ENCODE data around the gene PRC1. TPM values are rescaled to one million over a fixed set of nuclear protein-coding genes. Genes with fewer than 3 reads are reported as not detected.

PRC1 gene
- total RNA-seq, 4 donors from 2014 or later = 4.0 to 5.8 (median 4.6) TPM

DNA sequence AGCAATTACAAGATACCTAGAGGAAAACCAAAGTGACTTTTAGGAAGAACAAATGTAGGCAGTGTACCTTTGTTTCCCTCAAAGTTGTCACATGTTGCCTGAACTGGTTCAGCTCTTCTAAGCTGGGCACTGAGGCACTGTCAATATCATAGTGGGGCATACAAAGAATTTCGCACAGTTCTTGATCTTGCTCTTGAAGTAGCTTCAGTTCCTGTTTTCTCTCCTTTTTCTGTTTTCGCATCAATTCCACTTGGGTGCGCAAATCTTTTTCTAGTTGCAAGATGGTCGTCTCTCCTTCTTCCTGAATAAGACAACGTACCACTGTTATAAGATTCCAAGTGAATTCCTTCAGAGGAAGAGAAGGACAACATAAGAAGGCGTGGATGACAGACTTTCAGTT lies 12.7 kb downstream of the PRC1 start:
- TF ChIP-seq POLR2A (IDR thresholded peaks at IDR 0.05; ENCODE audit: low read depth) (no peak), EP300 (IDR thresholded peaks at IDR 0.05) (no peak), CTCF (IDR thresholded peaks at IDR 0.05) (no peak), POLR2AphosphoS5 (IDR thresholded peaks at IDR 0.05) (no peak)
- Histone ChIP-seq H3K4me3 (no peak overlapping the region), H3K27me3 (no peaks in the 10 kb centered on the region), H3K4me1 (no peaks in the 10 kb centered on the region), H3K27ac (replicated peaks in 1 of 4) (no peak overlapping the region), H3K9me3 (no peaks in the 10 kb centered on the region), H3K36me3 (peaks cover 0 to 16% (median 2%) of the 10 kb centered on the region in 4 donors)
- intact Hi-C loops (cut with DNase I) = no loop called here
- no peak for DNase-seq (ENCODE audit: extremely low spot score)
- WGBS = 84% methylated on average over 6 of the region's 6 CpGs

DNA sequence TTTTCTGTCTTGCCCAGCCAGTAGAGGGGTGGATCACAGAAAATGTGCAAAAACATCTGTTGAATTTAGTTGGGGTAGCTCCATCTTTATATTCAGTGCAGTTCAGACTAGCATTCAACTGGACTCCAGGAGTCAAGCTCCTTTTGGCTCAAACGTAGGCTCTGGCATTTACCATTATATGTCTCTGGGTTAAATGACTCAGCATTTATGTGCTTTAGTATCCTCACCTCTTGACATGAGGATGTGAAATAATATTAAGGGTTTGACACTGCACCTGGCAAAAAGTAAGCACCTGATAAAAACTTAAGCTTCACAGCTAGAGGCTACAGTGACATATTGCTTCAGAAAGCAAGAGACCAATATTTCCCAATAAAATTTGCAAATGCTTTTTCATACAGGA lies 14.8 kb downstream of the PRC1 start:
- no peaks in the 10 kb centered on the region for H3K27me3 ChIP-seq
- H3K27ac ChIP-seq (replicated peaks in 1 of 4) = no peak overlapping the region
- no peak for TF ChIP-seq EP300 (IDR thresholded peaks at IDR 0.05)
- TF ChIP-seq POLR2AphosphoS5 (IDR thresholded peaks at IDR 0.05) = no peak
- no peak for TF ChIP-seq CTCF (IDR thresholded peaks at IDR 0.05)
- no peak for TF ChIP-seq POLR2A (IDR thresholded peaks at IDR 0.05; ENCODE audit: low read depth)
- no peak for DNase-seq (ENCODE audit: extremely low spot score)
- 62% methylated on average over 1 of the region's 1 CpG for WGBS
- no peak overlapping the region for H3K4me3 ChIP-seq
- intact Hi-C loops (cut with DNase I) = no loop called here
- H3K36me3 ChIP-seq = peaks cover 0 to 17% (median 2%) of the 10 kb centered on the region in 4 donors
- no peaks in the 10 kb centered on the region for H3K4me1 ChIP-seq
- no peaks in the 10 kb centered on the region for H3K9me3 ChIP-seq

- DNase-seq (ENCODE audit: extremely low spot score) = no peak
- 95% methylated on average over 20 of the region's 21 CpGs for WGBS
- no peaks in the 10 kb centered on the region for H3K4me1 ChIP-seq
- no peak overlapping the region for H3K4me3 ChIP-seq
- H3K27me3 ChIP-seq = no peaks in the 10 kb centered on the region
- no peaks in the 10 kb centered on the region for H3K9me3 ChIP-seq
- H3K36me3 ChIP-seq = peaks cover 0 to 12% (median 6%) of the 10 kb centered on the region in 4 donors
- TF ChIP-seq EP300 (IDR thresholded peaks at IDR 0.05) = no peak
- TF ChIP-seq POLR2A (IDR thresholded peaks at IDR 0.05; ENCODE audit: low read depth) = no peak
- TF ChIP-seq POLR2AphosphoS5 (IDR thresholded peaks at IDR 0.05) = no peak
- TF ChIP-seq CTCF (IDR thresholded peaks at IDR 0.05) = no peak
- no peak overlapping the region for H3K27ac ChIP-seq (replicated peaks in 1 of 4)
- intact Hi-C loops (cut with DNase I) = no loop called here
These were observed 20.1 kb downstream of the PRC1 start for GRCh38 chr15:90974216-90974615.

DNA sequence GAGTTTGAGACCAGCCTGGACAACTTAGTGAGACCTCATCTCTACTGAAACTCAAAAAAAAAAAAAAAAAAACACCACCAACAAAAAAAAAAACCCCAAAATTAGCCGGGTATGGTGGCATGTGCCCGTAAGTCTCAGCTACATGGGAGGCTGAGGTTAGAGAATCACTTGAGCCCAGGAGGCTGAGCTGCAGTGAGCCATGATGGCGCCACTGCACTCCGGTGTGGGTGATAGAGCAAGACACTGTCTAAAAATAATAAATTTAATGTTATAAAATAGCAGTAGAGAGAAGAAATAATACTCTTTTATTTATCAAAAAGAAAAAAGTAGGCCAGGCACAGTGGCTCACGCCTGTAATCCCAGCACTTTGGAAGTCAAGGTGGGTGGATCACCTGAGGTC lies 22.2 kb downstream of the PRC1 start:
- DNase-seq (ENCODE audit: extremely low spot score) = no peak
- WGBS = 85% methylated on average over 5 of the region's 5 CpGs
- Histone ChIP-seq H3K4me3 (no peak overlapping the region), H3K4me1 (no peaks in the 10 kb centered on the region), H3K36me3 (peaks cover 0 to 28% (median 8%) of the 10 kb centered on the region in 4 donors), H3K9me3 (no peaks in the 10 kb centered on the region), H3K27ac (replicated peaks in 1 of 4) (no peak overlapping the region), H3K27me3 (no peaks in the 10 kb centered on the region)
- intact Hi-C loops (cut with DNase I) = no loop called here
- TF ChIP-seq CTCF (IDR thresholded peaks at IDR 0.05) (no peak), EP300 (IDR thresholded peaks at IDR 0.05) (no peak), POLR2A (IDR thresholded peaks at IDR 0.05; ENCODE audit: low read depth) (no peak), POLR2AphosphoS5 (IDR thresholded peaks at IDR 0.05) (no peak)

DNA sequence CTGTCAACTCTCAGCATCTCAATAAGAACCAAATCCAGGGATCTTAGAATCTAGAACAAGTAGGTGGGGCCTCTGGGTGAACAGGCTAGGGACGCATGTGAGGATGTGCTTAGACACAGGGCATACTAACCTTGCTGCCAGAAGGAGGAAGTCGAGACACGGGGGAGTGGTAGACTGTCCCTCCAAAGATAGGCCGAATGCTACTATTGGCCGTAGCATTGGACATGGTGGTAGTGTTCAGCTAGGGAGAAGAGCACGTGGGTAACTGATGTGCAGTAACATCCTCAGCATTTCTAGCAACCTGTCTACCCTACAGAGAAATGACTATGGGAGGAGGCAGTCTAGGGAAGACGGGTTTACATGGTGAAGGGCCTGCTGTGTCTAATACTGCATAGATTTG lies 24.1 kb downstream of the PRC1 start:
- intact Hi-C loops (cut with DNase I) = no loop called here
- Histone ChIP-seq H3K27ac (replicated peaks in 1 of 4) (no peak overlapping the region), H3K9me3 (no peaks in the 10 kb centered on the region), H3K4me1 (no peaks in the 10 kb centered on the region), H3K36me3 (peaks cover 0 to 46% (median 23%) of the 10 kb centered on the region in 4 donors), H3K4me3 (no peak overlapping the region), H3K27me3 (no peaks in the 10 kb centered on the region)
- 93% methylated on average over 7 of the region's 7 CpGs for WGBS
- DNase-seq (ENCODE audit: extremely low spot score) = no peak
- TF ChIP-seq POLR2AphosphoS5 (IDR thresholded peaks at IDR 0.05) (no peak), CTCF (IDR thresholded peaks at IDR 0.05) (no peak), POLR2A (IDR thresholded peaks at IDR 0.05; ENCODE audit: low read depth) (no peak), EP300 (IDR thresholded peaks at IDR 0.05) (no peak)
